ENCODE measurements around the gene RAB44.

RAB44 gene

GRCh38 chr6:36717231-36717825, 19.7 kb downstream of the RAB44 start:
- TF ChIP-seq CTCF (IDR thresholded peaks at IDR 0.05) (no peak), ZFX (IDR thresholded peaks at IDR 0.05; ENCODE audit: borderline replicate concordance) (no peak)
- no peak overlapping the region for H3K27ac ChIP-seq

- H3K27ac ChIP-seq = no peak overlapping the region
- TF ChIP-seq CTCF (IDR thresholded peaks at IDR 0.05) = no peak
- no peak for TF ChIP-seq ZFX (IDR thresholded peaks at IDR 0.05; ENCODE audit: borderline replicate concordance)
These were observed 20.4 kb downstream of the RAB44 start for GRCh38 chr6:36717871-36718540.

GRCh38 chr6:36718560-36718959, 20.9 kb downstream of the RAB44 start:
- H3K27ac ChIP-seq = no peak overlapping the region
- TF ChIP-seq ZFX (IDR thresholded peaks at IDR 0.05; ENCODE audit: borderline replicate concordance) = no peak
- no peak for TF ChIP-seq CTCF (IDR thresholded peaks at IDR 0.05)

- H3K27ac ChIP-seq = no peak overlapping the region
- TF ChIP-seq ZFX (IDR thresholded peaks at IDR 0.05; ENCODE audit: borderline replicate concordance) = no peak
These were observed 21.5 kb downstream of the RAB44 start for GRCh38 chr6:36719126-36719525.

- no peak overlapping the region for H3K27ac ChIP-seq
- no peak for TF ChIP-seq ZFX (IDR thresholded peaks at IDR 0.05; ENCODE audit: borderline replicate concordance)
- no peak for TF ChIP-seq CTCF (IDR thresholded peaks at IDR 0.05)
These were observed 22.9 kb downstream of the RAB44 start for GRCh38 chr6:36720251-36721141.

GRCh38 chr6:36721369-36722140, 23.9 kb downstream of the RAB44 start:
- no peak overlapping the region for H3K27ac ChIP-seq
- TF ChIP-seq CTCF (IDR thresholded peaks at IDR 0.05) (no peak), ZFX (IDR thresholded peaks at IDR 0.05; ENCODE audit: borderline replicate concordance) (no peak)

GRCh38 chr6:36722365-36722764, 24.7 kb downstream of the RAB44 start:
- no peak for TF ChIP-seq CTCF (IDR thresholded peaks at IDR 0.05)
- no peak for TF ChIP-seq ZFX (IDR thresholded peaks at IDR 0.05; ENCODE audit: borderline replicate concordance)
- no peak overlapping the region for H3K27ac ChIP-seq
